DND-41 (cell line): ENCODE results near the gene FRYL.

Experiments used
- CTCF ChIP-seq: IDR thresholded peaks from 2 replicates; pipeline ENCODE4 v1.5.1; 2012; ENCODE audit warnings: borderline replicate concordance, low read length, moderate library complexity, mild to moderate bottlenecking; ENCODE audit not compliant: poor library complexity, severe bottlenecking; ENCODE audit errors: extremely low read depth
- EZH2 ChIP-seq: IDR thresholded peaks from 3 replicates; pipeline ENCODE4 v1.6.1; 2012; ENCODE audit warnings: borderline replicate concordance, low read depth, mild to moderate bottlenecking, moderate library complexity, low read length, inconsistent platforms; ENCODE audit not compliant: severe bottlenecking

GRCh38 chr4:48816971-48817370, 36.9 kb upstream of the FRYL start:
- TF ChIP-seq CTCF: no peak
- TF ChIP-seq EZH2: no peak
